HG02588 (cell line): Measurements from ENCODE around the gene ZKSCAN4.

Experiments used
- ATAC-seq: cut with Tn5 transposase; IDR thresholded peaks from one replicate; pipeline ENCODE4 v1.9.1; 2021; ENCODE audit warnings: mild to moderate bottlenecking, moderate library complexity; ENCODE audit not compliant: unreplicated experiment

ZKSCAN4 gene

GRCh38 chr6:28209753-28210535 lies 42.1 kb downstream of the ZKSCAN4 start:
- no peak for ATAC-seq

- no peak for ATAC-seq
Observed at GRCh38 chr6:28208111-28208659, 43.9 kb downstream of the ZKSCAN4 start.

- no peak for ATAC-seq
Observed at GRCh38 chr6:28207510-28208110, 44.5 kb downstream of the ZKSCAN4 start.

DNA sequence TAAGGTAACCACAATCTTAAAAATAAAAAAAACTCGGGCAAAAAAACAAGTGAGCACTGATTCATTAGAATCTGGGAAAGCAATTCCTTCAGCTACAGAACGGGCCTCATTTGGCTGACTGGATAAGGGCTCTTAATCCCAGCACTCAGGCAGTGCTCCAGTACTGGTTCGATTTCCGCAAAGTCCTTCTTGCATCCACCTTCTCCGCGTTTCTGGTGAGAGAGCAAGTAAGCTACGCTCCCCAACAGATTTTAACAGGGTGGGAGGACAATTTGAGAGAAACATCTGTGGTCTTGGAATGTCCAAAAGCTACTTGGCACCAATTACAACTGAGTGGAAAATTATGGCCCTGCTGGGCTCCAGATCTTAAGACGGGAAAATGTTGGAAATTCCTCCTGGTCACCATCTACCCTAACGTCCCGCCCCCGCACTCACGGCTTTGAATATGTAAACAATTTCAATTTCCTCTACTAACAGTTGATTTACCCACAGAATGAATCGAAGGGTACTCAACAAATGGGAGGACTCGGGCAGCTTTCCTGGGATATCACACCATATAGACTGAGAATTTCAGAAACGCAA lies 45.0 kb downstream of the ZKSCAN4 start:
- no peak for ATAC-seq

GRCh38 chr6:28206527-28206926 lies 45.5 kb downstream of the ZKSCAN4 start:
- no peak for ATAC-seq

DNA sequence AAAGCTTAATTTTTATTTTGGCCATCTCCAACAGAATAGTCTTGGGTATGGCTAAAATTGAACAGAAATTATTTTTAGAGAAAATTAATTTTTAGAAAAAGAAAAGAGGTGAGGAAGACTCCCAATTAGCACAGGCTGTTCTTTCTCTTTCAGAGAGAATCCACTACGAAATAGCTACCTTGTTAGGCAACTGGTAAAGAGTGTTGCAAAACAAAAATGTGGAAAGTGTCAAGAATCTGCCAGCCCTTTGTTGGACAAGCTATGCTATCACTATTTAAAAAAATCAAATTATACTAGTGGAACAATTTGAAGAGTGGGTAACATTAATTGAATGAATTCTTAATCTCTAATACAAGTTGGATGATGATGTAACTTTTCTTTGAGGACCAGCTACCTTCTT lies 46.2 kb downstream of the ZKSCAN4 start:
- ATAC-seq, result no peak

DNA sequence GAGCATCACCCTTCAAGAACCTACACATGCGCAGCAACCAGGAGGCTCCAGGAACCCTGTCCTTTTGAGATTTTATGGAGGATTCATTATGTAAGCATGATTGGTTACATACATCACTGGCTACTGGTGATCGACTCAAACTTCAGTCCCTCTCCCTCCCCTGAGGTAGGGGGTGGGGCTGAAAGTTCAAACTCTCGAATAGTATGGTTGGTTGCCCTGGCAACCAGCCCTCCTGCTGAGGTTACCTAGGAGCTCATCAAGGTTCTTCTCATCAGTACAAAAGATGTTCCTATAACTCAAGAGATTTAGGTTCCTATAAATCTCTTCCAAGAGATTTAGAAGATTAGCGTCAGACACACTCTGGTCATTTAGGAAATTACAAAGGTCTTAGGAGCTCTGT lies 48.9 kb downstream of the ZKSCAN4 start:
- no peak for ATAC-seq

- no peak for ATAC-seq
Observed at GRCh38 chr6:28200020-28200419, 52.0 kb downstream of the ZKSCAN4 start.
